D721Med (cell line): Measurements from ENCODE around the gene PHACTR3.

Source experiments
- DNase-seq: peaks from one replicate; pipeline ENCODE4 v3.0.0; 2011; ENCODE audit warnings: low spot score; ENCODE audit not compliant: insufficient read length
- FAIRE-seq: peaks from 2 replicates; lab custom pipeline; 2011; peaks lifted over from hg19 to GRCh38; lab: Jason Lieb, UNC
- CTCF ChIP-seq: IDR thresholded peaks from 2 replicates; pipeline ENCODE4 v1.5.1; 2012; ENCODE audit warnings: mild to moderate bottlenecking, control low read depth; ENCODE audit not compliant: insufficient read depth; ENCODE audit errors: missing control alignments

PHACTR3 gene

DNA sequence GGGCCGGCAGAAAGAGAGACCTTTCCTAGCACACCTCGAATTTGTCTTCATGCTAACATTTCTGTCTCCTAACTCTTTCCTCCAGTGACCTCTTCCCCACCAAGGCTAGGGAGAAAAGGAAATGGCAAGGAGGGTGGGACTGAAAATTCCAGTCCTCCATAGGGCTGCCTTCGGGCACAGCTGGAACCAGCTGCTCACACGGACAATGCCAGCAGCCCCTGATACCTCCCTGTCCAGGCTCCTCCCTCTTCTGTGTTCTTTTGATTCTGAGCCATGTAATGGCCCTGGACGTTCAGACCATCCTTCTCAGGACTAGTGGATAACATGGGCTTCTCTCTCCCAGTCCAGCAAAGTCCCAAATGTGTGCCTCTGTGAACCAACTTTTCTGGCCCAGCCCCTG is 29.1 kb upstream of the PHACTR3 start:
- no peak for FAIRE-seq
- DNase-seq, result no peak
- TF ChIP-seq CTCF, result no peak

DNA sequence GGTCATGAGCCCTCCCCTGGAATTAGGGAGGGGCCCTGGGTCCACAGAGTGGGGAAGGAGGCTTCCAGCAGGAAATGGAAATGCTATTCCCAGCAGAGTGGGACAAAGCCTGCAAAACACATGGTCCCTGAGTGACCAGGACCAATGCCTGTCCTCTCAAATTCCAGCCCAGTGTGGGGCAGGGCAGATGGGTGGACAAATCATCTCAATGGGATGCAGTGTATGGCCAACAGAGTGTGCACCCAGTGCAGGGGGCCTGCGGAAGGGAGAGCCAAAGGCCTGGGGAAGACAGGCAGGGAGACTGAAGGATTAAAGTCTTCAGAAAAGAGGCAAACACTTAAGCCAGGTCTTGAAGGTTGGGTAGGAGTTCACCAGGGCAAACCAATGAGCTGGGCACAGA is 28.7 kb upstream of the PHACTR3 start:
- no peak for TF ChIP-seq CTCF
- DNase-seq (no peak), FAIRE-seq (no peak)

DNA sequence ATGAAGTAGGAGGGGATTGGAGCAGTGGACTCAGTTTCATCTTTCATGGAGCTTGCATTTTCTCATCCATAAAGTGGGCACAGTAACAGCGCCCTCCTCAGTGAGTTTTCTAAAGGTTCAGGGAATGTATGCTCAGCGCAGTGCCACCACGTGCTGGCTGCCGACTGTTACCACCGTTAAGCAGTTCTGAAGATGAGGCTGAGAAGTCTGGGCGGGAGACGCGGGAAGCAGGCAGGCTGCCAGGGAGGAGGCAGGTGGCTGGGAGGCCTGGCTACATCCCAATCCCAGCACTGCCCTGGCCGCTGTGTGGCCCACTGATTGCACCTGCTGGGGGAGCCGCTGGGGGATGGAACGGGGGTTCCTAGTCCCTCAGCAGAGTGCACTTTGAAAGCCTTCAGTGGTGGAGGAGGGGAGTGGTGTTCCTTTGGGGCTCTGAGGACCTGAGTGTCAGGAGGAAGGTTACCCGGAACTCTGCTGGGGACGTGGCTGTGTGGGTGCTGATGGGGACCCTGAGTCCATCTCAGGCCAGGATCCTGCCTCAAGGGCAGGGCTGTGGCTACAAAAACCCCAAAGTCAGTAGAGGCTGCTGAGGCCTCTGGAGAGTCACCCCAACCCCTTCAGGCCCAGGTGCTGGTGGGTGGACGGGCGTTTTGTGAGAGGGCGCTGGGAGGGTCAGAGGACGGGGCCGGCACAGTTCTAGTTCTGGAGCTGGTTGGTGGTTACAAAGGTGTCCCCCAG is 28.0 kb upstream of the PHACTR3 start:
- no peak for TF ChIP-seq CTCF
- no peak for FAIRE-seq
- DNase-seq, result no peak

DNA sequence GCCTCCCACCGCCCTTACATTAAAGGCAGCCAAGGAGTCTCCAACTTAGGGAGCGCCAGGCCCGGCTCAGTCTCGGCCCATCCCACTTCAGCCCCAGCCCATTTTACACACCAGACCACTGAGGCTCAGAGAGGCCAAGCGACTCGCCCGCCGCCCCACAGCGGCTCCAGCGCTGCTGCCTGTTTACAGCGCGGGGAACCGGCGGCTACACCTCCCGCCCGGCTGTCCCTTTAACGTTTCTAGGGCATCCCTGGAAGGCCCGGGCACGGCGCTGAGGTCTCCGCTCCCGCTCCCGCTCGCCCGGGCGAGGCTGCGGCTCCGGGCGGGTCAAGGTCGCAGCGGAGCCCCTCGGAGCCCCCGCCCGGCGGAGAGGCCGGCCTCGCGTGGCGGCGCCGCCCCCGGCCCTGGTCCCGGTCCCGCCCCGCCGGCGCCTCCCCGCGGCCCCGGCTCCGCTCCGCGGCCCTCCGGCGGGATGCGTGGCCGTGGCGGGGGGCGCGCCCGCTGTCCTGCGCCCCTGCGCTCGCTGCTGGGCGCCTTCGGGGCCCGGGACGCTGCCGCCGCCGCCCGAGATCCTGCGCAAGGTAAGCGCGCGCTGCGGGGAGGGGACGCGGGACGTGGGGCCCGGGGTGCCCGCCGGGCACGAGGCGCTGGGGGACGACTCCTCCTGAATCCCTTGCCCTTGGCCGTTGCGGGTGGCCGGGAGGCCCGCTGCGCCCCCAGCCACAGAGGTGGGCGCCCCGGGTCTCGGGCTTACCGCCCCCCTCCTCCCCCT is 27.1 kb upstream of the PHACTR3 start:
- no peak for TF ChIP-seq CTCF
- DNase-seq (no peak), FAIRE-seq (no peak)

GRCh38 chr20:59577809-59578435 is 26.4 kb upstream of the PHACTR3 start:
- no peak for TF ChIP-seq CTCF
- FAIRE-seq, result no peak
- DNase-seq, result no peak

DNA sequence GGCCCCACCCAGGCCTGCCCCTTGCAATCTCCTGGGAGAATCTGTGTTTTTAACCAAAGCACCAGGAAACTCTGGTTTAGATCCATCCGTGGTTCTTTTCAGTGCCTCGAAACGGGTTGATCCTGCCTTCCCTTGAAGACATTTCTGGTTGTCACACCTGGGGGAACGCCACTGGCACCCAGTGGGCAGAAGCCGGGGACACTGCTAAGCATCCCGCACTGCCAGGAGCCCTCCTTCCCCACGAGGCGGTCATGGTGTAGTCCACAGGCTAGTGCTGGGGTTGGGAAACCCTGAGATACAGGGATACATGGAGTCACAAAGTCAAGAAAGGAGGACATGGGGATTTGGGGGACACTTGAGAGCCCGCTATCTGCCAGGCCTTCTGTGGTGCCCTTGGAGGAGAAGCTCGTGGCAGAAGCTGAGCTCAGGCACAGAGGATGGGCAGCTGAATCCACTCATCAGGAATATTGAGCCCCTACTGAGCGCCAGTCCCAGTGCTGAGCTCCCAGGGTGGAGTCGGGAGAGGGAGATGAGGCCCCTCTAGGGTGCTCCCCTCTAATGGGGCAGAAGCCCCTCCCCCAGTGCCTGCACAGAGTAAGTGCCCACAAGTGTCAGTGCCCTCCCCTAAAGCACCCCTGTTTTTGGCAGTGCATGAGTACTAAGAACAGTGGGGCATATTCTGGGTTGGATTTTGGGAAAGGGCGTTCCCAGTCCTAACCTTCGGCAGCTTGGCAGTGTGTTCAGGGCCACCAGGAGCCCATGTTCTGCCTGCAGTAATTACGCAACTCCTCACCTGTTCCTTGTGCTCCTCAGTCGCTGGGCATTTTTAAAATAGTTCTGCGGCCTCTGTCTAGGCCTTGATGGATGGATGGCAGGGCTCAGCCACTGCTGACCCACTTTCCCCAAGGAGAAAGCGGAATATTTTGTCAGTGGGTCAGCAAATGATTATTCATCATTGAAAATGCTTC is 25.6 kb upstream of the PHACTR3 start:
- no peak for TF ChIP-seq CTCF
- FAIRE-seq (no peak), DNase-seq (no peak)
